ENCODE results near the gene TSKS.
A peak's percentile ranks its signal among the peaks of the same experiment; 100 is the strongest.
"Not testable (repeated sequence)": the region's sequence is repeated elsewhere in the genome, so short reads cannot be mapped to it uniquely, and the experiment has no call there.

Gene TSKS

DNA sequence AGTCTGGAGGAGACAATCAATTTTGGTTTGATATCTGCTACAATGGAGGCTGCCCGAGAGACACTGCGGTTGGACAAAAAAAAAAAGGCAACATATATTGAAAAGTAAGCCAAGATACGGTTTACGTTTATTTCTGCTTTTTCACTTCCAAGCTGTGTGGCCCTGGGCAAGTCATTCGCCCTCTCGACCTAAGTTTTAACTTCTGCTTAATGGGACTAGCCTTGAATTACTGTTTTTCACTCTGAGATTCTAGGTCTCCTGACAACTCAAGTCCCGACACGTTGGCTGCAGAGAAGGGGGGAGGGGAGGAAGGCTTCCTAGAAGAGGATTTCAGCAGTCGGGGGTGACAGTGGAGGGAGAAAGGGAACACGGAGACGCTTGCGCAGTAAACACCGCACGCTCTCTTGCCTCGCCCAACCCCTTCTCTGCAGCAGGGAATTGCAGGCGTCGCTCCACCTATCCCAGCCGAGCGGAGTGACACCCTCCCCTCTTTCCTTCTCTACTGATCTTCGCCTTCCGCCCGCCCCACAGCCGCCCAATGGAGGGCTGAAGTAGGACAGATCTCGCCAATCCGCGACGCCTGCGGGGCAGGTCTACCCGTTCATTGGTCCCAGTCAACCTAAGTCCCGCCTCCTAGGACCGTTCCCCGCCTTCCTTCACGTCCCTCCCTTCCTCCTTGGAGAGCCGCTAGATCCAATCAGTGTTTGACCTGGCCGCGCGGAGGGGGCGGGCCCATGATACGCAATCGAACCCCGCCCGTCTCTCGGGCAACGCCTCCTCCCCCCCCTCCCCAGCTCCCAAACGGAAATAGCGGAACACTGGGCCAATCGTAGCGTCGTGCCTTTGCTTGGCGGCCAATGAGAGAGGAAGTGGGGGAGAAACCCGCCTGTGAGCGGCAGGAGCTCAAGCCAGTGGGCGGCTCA, 3.2 kb upstream of the TSKS start:
- peak; percentile 97 for DNase-seq

DNA sequence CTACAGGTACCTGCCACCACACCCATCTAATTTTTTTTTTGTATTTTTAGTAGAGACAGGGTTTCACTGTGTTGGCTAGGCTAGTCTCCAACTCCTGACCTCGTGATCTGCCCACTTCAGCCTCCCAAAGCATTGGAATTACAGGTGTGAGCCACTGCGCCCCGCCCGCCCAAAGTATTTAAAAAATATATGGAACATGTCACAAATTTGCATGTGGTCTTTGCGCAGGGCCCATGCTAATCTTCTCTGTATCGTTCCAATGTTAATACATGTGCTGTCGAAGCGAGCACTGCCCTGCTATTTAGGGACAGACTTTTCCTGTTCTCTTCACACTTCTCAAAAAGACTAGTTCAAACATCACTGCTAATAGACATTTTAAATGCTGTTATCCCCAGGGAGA, 1.2 kb upstream of the TSKS start:
- DNase-seq = no peak

DNA sequence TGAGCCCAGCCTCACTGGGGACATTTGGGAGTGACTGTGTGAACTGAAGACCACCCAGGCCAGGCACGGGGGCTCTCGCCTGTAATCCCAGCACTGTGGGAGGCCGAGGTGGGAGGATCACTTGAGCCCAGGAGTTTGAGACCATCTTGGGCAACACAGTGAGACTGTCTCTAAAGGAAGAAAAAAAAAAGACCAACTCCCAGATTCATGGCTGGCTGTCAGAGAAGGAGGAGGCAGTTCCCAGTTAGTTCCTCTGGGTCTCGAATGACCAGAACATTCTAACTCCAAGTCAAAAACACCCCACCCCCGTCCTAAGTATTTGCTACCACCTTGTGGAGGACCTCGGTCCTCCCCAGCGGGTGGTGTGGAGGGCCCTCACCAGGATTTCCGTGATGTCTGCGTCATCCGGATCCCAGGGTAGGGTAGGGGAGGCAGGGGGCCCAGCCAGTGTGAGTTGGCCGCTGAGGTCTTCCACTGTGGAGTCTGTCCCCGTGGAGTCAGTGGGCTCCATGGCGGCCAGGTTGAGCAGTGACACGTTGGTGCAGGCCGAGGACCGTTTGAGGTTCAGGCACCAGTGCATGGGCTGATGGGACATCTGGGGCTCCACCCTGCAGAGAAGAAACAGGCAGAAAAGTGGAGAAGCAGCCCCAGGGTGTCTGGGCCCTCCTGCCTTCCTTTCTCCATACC, 1.3 kb downstream of the TSKS start:
- DNase-seq = no peak

DNA sequence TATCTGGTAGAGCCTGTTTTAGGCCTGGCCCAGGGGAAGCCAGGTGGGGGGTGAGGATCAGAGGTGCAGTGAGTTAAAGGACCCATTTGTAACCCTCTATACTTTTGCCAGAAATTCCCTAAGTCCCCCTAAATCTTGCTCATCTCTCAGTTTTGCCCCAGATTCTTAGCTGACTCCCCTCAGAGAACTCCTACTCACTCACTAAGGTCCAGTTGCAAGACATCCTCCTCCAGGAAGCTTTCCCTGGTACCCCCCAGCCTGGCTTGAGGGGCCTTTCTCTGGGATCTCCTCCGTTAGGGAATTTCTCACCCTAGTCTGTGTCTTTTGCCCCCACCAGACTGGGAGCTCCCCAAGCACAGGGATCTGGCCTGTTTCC, 1.9 kb downstream of the TSKS start:
- no peak for DNase-seq

DNA sequence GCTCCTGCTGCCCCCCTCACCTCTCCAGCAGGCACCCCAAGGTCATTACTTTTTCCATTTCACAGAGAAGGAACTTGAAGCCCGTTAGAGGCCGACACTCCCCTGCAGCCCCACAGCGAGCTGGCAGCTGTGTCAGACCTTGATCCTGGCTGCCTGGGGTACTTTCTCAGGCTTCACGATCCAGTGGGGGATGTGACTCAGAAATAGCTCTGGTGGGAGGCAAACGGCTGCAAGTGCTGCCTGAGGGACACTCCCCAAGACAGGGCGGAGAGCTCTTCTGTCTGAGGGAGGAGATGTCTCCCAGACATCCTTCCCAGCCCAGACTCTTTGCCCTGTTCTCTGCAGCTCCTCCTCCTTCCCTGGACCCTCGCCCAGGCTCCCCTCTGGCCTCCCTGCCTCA, 4.8 kb downstream of the TSKS start:
- no peak for DNase-seq

DNA sequence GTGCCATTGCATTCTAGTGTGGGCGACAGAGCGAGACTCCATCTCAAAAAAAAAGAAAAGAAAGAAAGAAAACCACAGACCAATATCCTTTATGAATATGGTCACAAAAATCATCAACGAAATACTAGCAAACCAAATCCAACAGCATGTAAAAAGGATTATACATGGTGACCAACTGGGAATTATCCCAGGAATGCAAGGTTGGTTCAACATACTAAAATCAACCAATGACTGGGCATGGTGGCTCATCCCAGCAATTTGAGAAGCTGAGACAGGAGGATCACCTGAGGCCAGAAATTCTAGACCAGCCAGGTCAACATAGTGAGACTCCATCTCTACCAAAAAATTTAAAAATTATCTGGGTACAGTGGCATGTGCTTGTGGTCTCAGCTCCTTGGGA, 7.2 kb downstream of the TSKS start:
- no peak for DNase-seq

DNA sequence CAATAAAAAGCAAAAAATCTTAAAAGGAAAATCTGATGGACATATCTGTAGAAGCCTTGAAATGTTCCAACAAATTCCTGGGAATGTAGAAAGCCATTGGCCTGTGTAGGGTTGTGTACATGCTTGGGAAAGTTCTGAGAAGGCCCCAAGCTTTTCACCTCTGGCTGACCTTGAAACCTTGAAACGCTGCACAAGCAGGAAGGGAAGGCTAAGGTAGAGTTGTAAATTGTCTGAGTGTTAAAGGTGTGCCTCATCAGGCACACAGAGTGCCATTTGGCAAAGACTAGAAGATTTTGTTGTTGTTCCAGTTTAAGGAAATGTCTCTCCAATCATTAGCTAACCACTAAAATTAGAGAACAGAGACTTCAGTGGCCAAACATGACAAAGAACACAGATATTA, 10.4 kb downstream of the TSKS start:
- DNase-seq = no peak

DNA sequence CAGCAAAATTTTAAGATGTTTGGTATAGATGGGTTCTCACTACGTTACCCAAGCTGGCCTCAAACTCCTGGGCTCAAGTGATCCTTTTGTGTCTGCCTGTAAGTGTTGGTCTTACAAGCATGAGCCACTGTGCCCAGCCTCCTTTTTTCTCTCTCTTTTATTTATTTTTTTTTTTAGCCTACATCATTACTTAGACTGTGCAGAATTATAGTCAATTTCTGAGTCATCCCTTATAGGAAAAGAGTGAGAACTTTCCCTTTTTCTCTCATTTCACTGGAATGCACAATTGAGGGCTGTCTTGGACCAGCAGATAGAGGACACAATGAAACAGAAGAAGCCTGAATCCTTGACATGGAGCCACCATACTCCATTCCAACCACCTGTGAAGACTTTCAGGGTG, 13.3 kb downstream of the TSKS start:
- no peak for DNase-seq

DNA sequence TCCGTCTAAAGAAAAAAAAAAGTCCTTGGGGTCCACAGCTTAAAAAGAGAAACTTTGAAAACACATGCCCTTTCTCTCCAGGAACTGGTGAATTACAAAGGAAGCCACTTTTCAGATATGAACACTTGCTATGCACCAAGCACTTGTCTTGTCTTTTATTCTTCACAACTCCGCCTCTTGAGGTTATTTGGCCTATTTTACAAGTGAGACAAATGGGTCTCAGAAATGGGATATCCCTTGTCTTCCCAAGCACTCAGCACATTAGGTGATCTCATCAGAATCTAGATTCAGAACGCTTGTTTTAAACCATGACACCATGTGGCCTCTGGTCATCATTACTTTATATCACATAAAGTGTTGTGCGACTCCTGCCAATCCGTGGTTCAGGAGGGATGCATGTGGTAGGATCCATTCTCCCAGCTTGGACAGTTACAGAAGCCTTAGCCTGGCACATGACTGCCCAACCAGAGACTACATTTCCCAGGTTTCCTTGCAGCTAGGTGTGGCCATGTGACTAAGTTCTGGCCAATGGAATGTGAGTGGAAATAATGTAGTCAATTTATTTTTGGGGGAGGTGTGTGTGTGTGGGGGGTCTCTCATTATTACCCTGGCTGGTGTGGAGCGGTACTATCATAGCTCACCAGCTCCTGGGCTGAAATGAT, 13.9 kb downstream of the TSKS start:
- no peak for DNase-seq

DNA sequence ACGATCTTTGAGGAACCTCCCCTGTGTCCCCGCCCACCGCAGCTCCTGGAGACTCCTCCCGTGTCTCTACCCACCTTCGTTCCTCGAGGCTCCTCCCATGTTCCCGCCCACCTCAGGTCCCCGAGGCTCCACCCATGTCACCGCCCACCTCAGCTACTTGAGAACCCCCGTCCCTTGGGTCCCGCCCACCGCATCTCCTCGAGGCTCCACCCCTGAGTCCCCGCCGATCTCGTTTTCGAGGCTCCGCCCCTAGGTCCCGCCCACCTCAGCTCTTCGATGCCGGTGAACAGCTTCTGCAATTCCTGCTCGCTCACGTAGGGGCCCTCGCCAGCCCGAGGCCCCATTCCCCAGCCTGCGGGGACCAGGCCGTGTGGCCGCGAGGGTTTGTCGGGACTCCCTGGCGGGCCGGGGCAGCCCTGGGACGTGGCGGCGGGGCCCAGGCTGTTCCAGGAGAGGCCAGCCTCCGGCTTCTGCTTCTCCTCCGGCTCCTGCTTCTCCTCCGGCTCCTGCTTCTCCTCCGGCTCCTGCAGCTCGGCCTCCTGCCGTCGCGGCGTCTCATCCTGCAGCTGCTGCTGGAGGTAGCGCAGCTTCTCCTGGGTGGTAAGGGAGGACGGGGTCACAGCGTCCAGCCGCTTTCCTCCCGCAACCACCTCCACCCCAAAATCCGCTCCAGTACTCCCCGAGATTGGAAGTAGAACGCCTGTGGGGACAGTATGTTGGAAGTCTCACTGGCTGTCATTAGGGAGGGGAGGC, 16.7 kb downstream of the TSKS start:
- peak; percentile 52 for DNase-seq

DNA sequence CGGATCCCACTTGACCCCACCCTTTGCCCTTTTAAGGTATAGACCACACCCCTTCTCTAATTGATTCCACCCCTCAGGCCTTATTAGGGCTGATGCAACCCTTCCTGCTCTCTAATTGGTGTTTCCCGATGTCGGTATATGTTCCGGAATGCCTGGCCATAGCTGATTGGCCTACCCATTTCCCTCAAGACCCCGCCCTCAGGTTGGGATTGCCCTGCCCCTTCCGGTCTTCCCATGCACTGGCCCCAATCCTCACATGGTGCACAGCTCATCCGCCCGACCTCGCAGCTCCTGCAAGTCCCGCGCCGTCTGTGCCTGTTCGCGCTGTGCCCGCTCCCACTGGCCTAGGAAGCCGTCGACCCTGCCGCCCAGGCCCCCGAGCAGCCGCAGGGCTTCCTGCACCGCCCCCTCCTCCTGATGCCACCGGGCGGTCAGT, 18.1 kb downstream of the TSKS start:
- no peak for DNase-seq

DNA sequence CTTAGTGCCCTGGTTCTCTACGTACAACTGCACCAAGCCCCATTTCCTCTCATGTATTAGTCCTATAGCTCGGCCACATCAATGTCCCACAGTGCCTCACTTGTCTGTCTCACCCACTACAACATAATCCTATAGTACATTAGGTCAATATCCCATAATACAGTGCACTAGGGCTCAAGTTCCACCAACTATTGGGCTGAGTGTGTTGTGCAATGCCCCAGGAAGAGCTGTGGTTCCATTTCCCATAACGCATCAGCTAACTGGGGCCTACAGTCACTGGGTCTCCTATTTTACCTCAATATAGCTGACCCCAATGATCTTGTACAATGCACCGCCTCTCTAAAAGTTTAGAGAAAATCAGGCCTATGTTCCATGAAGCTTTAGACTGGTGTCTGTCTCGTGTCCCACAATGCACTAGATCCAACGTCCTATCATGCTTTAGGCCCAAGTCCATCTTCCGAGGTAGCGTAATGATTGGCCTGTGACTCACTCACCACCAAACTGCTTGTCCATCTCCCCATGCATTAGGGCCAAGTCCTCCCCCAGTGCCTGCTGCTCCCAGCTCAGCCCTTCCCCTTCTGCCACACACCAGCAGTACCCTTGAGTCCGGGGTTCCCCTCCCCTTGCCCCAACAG, 21.8 kb downstream of the TSKS start:
- no peak for DNase-seq

DNA sequence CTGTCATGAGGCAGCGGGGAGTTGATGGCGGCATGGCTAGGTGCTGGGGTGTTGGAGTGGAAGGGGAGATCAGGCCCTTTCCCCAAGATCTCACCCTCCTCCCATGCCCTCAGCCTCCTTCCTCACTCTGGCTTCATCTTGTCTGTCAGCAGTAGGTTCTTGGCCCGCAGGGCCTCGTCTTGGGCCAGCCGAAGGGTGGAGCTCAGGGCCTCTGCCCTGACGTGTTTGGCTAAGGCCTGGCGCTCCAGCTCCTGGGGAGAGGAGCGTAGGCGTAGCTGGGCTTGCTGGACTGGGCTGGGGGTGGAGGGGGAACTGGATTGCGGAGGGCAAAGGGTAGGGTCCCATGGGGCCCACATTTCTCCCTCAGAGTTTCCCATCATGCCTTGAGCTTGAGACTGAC, 23.2 kb downstream of the TSKS start:
- DNase-seq = no peak

DNA sequence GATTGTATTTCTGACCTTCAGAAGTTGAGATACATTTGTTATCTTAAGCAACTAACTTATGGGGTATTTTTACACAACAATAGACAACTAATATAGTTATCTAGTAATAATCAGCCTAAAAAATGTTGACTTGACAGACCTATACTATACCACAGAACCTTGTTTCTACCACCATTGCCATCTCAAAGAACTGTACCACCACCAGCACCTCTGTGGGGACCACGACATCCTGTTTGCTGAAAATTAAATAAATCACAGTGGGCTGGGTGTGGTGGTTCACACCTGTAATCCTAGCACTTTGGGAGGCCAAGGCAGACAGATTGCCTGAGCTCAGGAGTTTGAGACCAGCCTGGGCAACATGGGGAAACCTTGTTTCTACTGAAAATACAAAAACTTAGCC, 24.0 kb downstream of the TSKS start:
- DNase-seq = no peak

DNA sequence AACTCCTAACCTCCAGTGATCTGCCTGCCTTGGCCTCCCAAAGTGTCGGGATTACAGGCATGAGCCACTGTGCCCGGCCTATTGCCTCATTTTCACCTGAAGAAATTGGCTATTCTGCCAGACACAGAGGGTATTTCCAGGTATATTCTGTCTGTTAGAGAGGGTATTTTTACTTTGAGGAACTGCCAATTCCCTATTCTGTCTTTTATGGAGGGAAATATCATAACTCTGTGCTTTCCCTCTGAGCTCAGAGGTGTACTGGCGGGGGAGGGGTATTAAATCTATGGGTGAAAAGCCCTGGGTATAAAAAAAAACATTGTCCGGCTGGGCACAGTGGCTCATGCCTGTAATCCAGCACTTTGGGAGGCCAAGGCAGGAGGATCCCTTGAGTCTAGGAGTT, 24.8 kb downstream of the TSKS start:
- DNase-seq = no peak

DNA sequence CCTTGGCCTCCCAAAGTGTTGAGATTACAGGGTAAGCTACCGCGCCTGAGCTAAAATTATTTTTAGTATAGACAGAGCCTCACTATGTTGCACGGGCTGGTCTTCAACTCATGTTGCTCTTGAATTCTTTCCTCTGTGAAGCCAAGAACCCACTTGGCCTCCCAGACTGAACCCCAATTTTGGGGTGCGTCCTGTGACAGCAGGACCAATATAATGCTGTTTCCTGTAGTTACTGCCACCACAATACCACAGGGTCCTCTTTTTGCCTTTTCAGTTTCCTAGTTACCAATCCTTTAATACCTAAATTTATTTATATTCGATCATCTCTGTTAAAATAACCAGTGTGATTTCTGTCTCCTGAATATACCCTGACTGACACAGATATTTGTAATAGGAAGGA, 32.9 kb downstream of the TSKS start:
- DNase-seq = no peak

DNA sequence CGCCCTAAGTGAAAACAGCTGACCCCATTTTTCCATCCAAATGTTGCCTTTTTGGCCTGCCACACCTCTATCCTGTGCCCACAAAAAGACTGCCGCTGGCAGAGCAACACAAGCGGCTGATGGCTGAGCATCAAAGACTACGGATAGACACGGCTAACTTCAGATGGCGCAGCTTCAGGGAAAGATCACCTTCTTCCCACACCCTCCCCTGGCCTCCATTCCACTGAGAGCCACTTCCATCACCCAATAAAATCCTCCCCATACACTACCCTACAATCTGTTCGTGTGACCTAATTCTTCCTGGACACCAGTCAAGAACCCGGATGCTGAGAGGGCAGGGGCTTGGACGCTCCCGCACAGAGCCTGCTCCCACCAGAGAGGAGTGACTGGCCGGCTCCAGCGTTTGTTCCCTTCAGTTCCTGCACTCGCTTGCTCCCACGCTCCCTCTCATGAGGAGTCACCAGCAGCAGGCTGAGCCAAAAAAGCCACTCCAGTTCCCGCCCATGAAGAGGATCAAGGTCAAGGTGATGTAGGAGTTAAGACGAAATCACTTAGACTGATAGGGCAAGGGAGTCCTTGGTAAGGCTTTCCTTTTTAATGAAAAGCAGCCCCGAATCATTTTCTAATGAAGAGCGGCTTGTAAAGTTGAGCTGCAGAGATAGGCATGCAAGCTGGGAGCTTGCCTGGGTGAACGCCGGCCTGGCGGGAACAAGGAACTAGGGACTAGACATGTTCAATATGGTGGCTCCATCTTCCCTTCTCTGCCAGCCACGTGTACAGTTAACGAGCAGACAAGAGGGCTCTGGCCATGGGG, 35.7 kb downstream of the TSKS start:
- no peak for DNase-seq

DNA sequence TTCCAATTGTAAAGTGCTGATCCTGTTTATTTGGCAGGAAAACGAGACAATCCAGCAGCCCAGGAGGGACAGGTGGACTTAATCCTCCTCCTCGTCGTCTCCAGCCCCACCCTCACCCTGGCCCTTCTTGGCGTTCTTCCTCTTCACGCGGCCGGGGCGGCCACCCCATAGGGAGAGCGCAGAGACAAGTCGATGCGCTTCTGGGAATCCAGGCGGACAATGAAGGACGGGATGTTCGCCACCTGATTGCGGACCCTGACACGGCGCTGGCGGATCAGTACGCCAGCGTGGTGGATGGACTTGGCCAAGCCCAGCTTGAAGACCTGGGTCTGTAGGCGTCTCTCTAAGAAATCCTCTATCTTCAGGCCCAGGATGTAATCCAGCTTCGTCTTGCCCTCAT, 43.7 kb downstream of the TSKS start:
- DNase-seq = not testable (repeated sequence)

DNA sequence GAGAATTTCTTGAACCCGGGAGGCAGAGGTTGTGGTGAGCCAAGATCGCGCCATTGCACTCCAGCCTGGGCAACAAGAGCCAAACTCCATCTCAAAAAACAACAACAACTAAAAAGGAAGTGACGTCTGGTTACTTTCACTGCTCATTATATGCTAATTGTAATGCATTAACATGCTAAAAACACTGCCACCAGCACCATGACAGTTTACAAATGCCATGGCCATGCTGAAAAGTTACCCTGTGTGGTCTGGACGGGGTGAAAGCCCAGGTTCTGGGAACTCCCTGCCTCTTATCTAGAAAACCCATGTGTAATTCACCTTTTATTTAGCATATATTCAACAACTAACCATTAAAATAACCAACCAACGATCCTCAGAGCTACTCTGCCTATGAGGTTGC, 44.1 kb downstream of the TSKS start:
- DNase-seq = no peak

DNA sequence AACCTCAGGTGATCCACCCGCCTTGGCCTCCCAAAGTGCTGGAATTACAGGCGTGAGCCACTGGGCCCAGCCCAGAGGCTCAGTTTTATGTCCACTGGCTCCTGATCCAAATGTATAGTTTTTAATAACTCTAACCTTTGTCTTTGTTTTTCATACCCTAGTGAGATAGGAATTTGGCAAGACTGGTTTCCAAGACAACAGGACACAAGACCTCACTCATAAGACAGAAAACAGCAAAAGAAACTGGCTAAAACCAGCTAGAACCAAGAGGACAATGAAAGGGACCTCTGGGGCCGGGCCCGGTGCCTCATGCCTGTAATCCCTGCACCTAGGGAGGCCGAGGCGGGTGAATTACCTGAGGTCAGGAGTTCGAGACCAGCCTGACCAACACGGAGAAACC, 44.6 kb downstream of the TSKS start:
- no peak for DNase-seq

DNA sequence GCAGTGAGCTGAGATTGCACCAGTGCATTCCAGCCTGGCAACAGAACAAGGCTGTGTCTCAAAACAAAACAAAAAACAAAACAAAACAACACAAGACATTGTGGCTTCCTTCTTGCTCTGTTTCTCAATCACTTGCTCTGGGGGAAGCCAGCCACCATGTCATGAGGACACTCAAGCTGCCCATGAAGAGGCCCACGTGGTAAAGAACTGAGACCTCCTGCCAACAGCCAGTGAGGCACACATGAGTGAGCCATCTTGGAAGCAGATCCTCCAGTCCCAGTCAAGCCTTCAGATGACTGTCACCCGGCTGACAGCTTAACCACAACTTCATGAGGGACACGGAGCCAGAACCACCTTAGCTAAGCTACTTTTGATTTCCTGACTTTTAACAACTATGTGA, 47.0 kb downstream of the TSKS start:
- DNase-seq = no peak

Measured in stimulated activated CD4-positive, alpha-beta T cell treated with anti-CD3 and anti-CD28 coated beads, Interleukin-4, amount 100 ng/mL, for 1 hour (primary cell).